GM23338 (cell line): ENCODE results near the gene RANBP1. TPM values are rescaled to one million over a fixed set of nuclear protein-coding genes. Genes with fewer than 3 reads are reported as not detected.

Source experiments
- ATAC-seq: fragments of 200-7000 bp; cut with Tn5 transposase; 3 replicates; pipeline ENCODE4 v1.9.1; 2020
- DNase-seq: peaks from one replicate; pipeline ENCODE4 v3.0.0-alpha.2; 2015; ENCODE audit warnings: low spot score
- H2AFZ ChIP-seq: fragments of 200-600 bp; sonication (generic); 2 replicates; pipeline ENCODE4 v1.8.0; 2016; ENCODE audit warnings: antibody characterized with exemption, mild to moderate bottlenecking, moderate library complexity
- H3F3A ChIP-seq: fragments of 200-600 bp; sonication (generic); replicated peaks from 2 replicates; pipeline ENCODE4 v1.8.0; 2017; ENCODE audit warnings: antibody characterized with exemption, mixed run types, low read depth
- H3K27ac ChIP-seq: fragments of 200-600 bp; sonication (generic); 2 replicates; pipeline ENCODE4 v1.6.1; 2016; ENCODE audit warnings: low read depth
- H3K27me3 ChIP-seq: fragments of 200-600 bp; sonication (generic); 2 replicates; pipeline ENCODE4 v1.8.0; 2016; ENCODE audit warnings: mild to moderate bottlenecking, mixed run types, moderate library complexity; ENCODE audit not compliant: insufficient read depth
- H3K36me3 ChIP-seq: fragments of 200-600 bp; sonication (generic); 2 replicates; pipeline ENCODE4 v1.8.0; 2016; ENCODE audit warnings: mild to moderate bottlenecking; ENCODE audit not compliant: insufficient read depth
- H3K4me1 ChIP-seq: fragments of 200-600 bp; sonication (generic); 2 replicates; pipeline ENCODE4 v1.8.0; 2016; ENCODE audit warnings: mild to moderate bottlenecking, moderate library complexity; ENCODE audit not compliant: insufficient read depth
- H3K4me2 ChIP-seq: fragments of 200-600 bp; sonication (generic); 2 replicates; pipeline ENCODE4 v1.7.1; 2017; ENCODE audit warnings: mixed run types
- H3K4me3 ChIP-seq: fragments of 200-600 bp; sonication (generic); 2 replicates; pipeline ENCODE4 v1.6.1; 2016; ENCODE audit warnings: mixed run types
- H3K79me2 ChIP-seq: fragments of 200-600 bp; sonication (generic); replicated peaks from 2 replicates; pipeline ENCODE4 v1.8.0; 2017; ENCODE audit warnings: mild to moderate bottlenecking; ENCODE audit not compliant: insufficient read depth
- H3K9me2 ChIP-seq: fragments of 200-600 bp; sonication (generic); 2 replicates; pipeline ENCODE4 v1.8.0; 2017; ENCODE audit not compliant: insufficient read depth
- H4K20me1 ChIP-seq: fragments of 200-600 bp; sonication (generic); replicated peaks from 2 replicates; pipeline ENCODE4 v1.8.0; 2017; ENCODE audit warnings: mild to moderate bottlenecking; ENCODE audit not compliant: insufficient read depth
- H3K27ac Mint-ChIP-seq: 2 replicates; pipeline ENCODE4 v1.8.0; 2020; ENCODE audit warnings: inconsistent platforms, mild to moderate bottlenecking, moderate library complexity, mixed read lengths
- H3K27me3 Mint-ChIP-seq: 3 replicates; pipeline ENCODE4 v1.8.0; 2022; ENCODE audit warnings: low read depth, mild to moderate bottlenecking, moderate library complexity, mixed read lengths, inconsistent platforms; ENCODE audit not compliant: insufficient read depth, poor library complexity
- H3K36me3 Mint-ChIP-seq: 3 replicates; pipeline ENCODE4 v1.8.0; 2021; ENCODE audit warnings: low read depth, mild to moderate bottlenecking, inconsistent platforms, moderate library complexity, mixed read lengths
- H3K4me1 Mint-ChIP-seq: 3 replicates; pipeline ENCODE4 v1.8.0; 2020; ENCODE audit warnings: mild to moderate bottlenecking, inconsistent platforms, mixed read lengths
- H3K4me3 Mint-ChIP-seq: 3 replicates; pipeline ENCODE4 v1.8.0; 2021; ENCODE audit warnings: moderate library complexity, mild to moderate bottlenecking, inconsistent platforms, mixed read lengths
- H3K9me3 Mint-ChIP-seq: 3 replicates; pipeline ENCODE4 v1.8.0; 2020; ENCODE audit warnings: moderate library complexity, mild to moderate bottlenecking, inconsistent platforms, mixed read lengths
- CREB1 ChIP-seq: fragments of 250-450 bp; sonication (Bioruptor Pico); IDR thresholded peaks from 2 replicates; pipeline ENCODE4 v1.5.0; 2020; ENCODE audit warnings: low read depth, mild to moderate bottlenecking, moderate library complexity
- CTCF ChIP-seq, 2 experiments: fragments of 200-600 bp in 1 of 2; sonication (generic) in 1 of 2; conservative IDR thresholded peaks; 2 replicates each; pipeline versions ENCODE4 v1.5.1 to v1.6.1; 2016 to 2017; ENCODE audit warnings: antibody characterized with exemption in 2 of 2, low read depth in 2 of 2, mild to moderate bottlenecking in 2 of 2, moderate library complexity in 1 of 2
- ETS1 ChIP-seq: IDR thresholded peaks from 2 replicates; pipeline ENCODE4 v1.6.1; 2016; ENCODE audit warnings: antibody characterized with exemption
- EZH2 ChIP-seq: fragments of 200-600 bp; sonication (generic); IDR thresholded peaks from one replicate; pipeline ENCODE4 v1.8.0; 2017; ENCODE audit warnings: antibody characterized with exemption, mild to moderate bottlenecking, low read depth; ENCODE audit not compliant: unreplicated experiment
- EZH2phosphoT487 ChIP-seq: fragments of 200-600 bp; sonication (generic); IDR thresholded peaks from one replicate; pipeline ENCODE4 v1.8.1; 2018; ENCODE audit warnings: antibody characterized with exemption; ENCODE audit not compliant: unreplicated experiment
- JUNB ChIP-seq: IDR thresholded peaks from one replicate; pipeline ENCODE4 v1.6.1; 2016; ENCODE audit warnings: antibody characterized with exemption; ENCODE audit not compliant: unreplicated experiment
- NANOG ChIP-seq: IDR thresholded peaks from 2 replicates; pipeline ENCODE4 v1.6.1; 2016; ENCODE audit warnings: antibody characterized with exemption, borderline replicate concordance
- POLR2AphosphoS5 ChIP-seq: IDR thresholded peaks from 2 replicates; pipeline ENCODE4 v1.6.1; 2016; ENCODE audit warnings: antibody characterized with exemption, low read depth
- REST ChIP-seq: IDR thresholded peaks from one replicate; pipeline ENCODE4 v1.6.1; 2018; ENCODE audit warnings: antibody characterized with exemption; ENCODE audit not compliant: unreplicated experiment
- STAT1 ChIP-seq: IDR thresholded peaks from one replicate; pipeline ENCODE4 v1.6.1; 2016; ENCODE audit warnings: antibody characterized with exemption; ENCODE audit not compliant: unreplicated experiment
- ZNF114 ChIP-seq: fragments of 250-450 bp; sonication (Bioruptor Pico); IDR thresholded peaks from 2 replicates; pipeline ENCODE4 v1.5.0; 2020; ENCODE audit warnings: mild to moderate bottlenecking, moderate library complexity
- ZNF331 ChIP-seq: fragments of 250-450 bp; sonication (Bioruptor Pico); IDR thresholded peaks from 2 replicates; pipeline ENCODE4 v1.5.0; 2020; ENCODE audit warnings: low read depth, mild to moderate bottlenecking, moderate library complexity
- ZNF462 ChIP-seq: fragments of 250-450 bp; sonication (Bioruptor Pico); IDR thresholded peaks from 2 replicates; pipeline ENCODE4 v1.5.0; 2020; ENCODE audit warnings: mild to moderate bottlenecking, moderate library complexity
- polyA plus RNA-seq: library from polyadenylated mRNA; unstranded; fragments of >200 nt; fragmentation: Nextera tagmentation; extraction: Ambion mirVana; gene quantifications from 2 replicates; pipeline ENCODE4 v1.2.1, GENCODE V29; 2016
- total RNA-seq: library from RNA; depleted of rRNA; stranded (reverse); fragments of >200 nt; shearing (Covaris generic); gene quantifications from 2 replicates; pipeline ENCODE4 v1.2.3, GENCODE V29; 2014

RANBP1 gene
- total and polyA plus RNA-seq, 2 experiments from 2014 or later: 1,014 to 1,206 TPM

GRCh38 chr22:20170170-20170569, 54.3 kb downstream of the RANBP1 start:
- Mint-ChIP-seq H3K4me1 (no peaks in the 10 kb centered on the region), H3K4me3 (no peak overlapping the region), H3K9me3 (no peaks in the 10 kb centered on the region), H3K36me3 (no peaks in the 10 kb centered on the region), H3K27ac (no peak overlapping the region; the same call in 1 of the 2 replicates), H3K27me3 (peaks cover 8% of the 10 kb centered on the region)
- DNase-seq: no peak
- no peaks in the 10 kb centered on the region for H3K27me3 ChIP-seq
- H3K36me3 ChIP-seq: no peaks in the 10 kb centered on the region
- TF ChIP-seq EZH2phosphoT487: no peak
- no peak for TF ChIP-seq STAT1
- no peak for TF ChIP-seq CTCF (conservative IDR thresholded peaks at IDR 0.05; ENCODE audit: low read depth in 2 of 2)
- TF ChIP-seq ETS1: no peak
- no peak for TF ChIP-seq CREB1
- no peak for TF ChIP-seq EZH2
- TF ChIP-seq JUNB: no peak
- TF ChIP-seq ZNF114: no peak
- TF ChIP-seq REST: no peak
- TF ChIP-seq ZNF331 (CRISPR knock-in tag): no peak
- TF ChIP-seq ZNF462: no peak
- no peak for TF ChIP-seq NANOG
- TF ChIP-seq POLR2AphosphoS5: no peak
- H3K9me2 ChIP-seq: no peaks in the 10 kb centered on the region
- ATAC-seq: no peak
- no peak overlapping the region for H3K27ac ChIP-seq
- H3F3A ChIP-seq: no peaks in the 10 kb centered on the region
- H3K4me3 ChIP-seq: no peak overlapping the region
- H3K4me1 ChIP-seq: no peaks in the 10 kb centered on the region
- H4K20me1 ChIP-seq: no peaks in the 10 kb centered on the region
- no peaks in the 10 kb centered on the region for H3K79me2 ChIP-seq
- H3K4me2 ChIP-seq: no peak overlapping the region
- H2AFZ ChIP-seq: no peak overlapping the region
